GM12878 (cell line): ENCODE results near the gene LPIN2. TPM values are rescaled to one million over a fixed set of nuclear protein-coding genes. Genes with fewer than 3 reads are reported as not detected.

ENCODE experiments used
- ATAC-seq: fragments of 200-7000 bp; cut with Tn5 transposase; 3 replicates; pipeline ENCODE4 v1.9.1; 2020; ENCODE audit warnings: mild to moderate bottlenecking, moderate library complexity
- BruUV-seq: library from RNA; stranded (reverse); fragments of 400-500 nt; replicated peaks from 2 replicates; lab custom pipeline; 2021; lab: Mats Ljungman, UMichigan
- CTCF ChIA-PET: fragments of 300-600 bp; sonication (Branson Sonifier 250); formaldehyde crosslinking; extraction: SDS; loops from one replicate; lab custom pipeline; 2021; ENCODE audit warnings: inconsistent platforms; lab: Yijun Ruan, JAX
- POLR2A ChIA-PET: fragments of 350-600 bp; formaldehyde crosslinking; extraction: SDS; loops from one replicate; lab custom pipeline; 2021; ENCODE audit warnings: inconsistent platforms; lab: Charles Lee
- RAD21 ChIA-PET: fragments of 300-600 bp; sonication (Branson Sonifier 250); formaldehyde crosslinking; loops from one replicate; lab custom pipeline; 2023; ENCODE audit warnings: antibody characterized with exemption; ENCODE audit not compliant: unreplicated experiment; lab: Charles Lee
- SMC1A ChIA-PET: fragments of 300-600 bp; sonication (Branson Sonifier 250); formaldehyde crosslinking; loops from one replicate; lab custom pipeline; 2023; ENCODE audit not compliant: unreplicated experiment, uncharacterized antibody; lab: Charles Lee
- DNase-seq: peaks from one replicate; pipeline ENCODE4 v3.0.0-alpha.2; 2011; ENCODE audit warnings: low read depth, low spot score
- FAIRE-seq: peaks from 3 replicates; lab custom pipeline; 2011; peaks lifted over from hg19 to GRCh38; lab: Jason Lieb, UNC
- H2AFZ ChIP-seq: 2 replicates; pipeline ENCODE4 v1.6.0; 2011; ENCODE audit warnings: low read depth, low read length, control low read depth; ENCODE audit not compliant: control insufficient read depth
- H3K27ac ChIP-seq: 2 replicates; pipeline ENCODE4 v1.5.1; 2011; ENCODE audit warnings: control low read depth; ENCODE audit not compliant: control insufficient read depth, insufficient read depth
- H3K27me3 ChIP-seq, 2 experiments: replicated peaks in 1 of 2; 2 replicates each; pipeline versions ENCODE4 v1.6.0 to v1.6.1; 2011; ENCODE audit warnings: low read length in 1 of 2; ENCODE audit not compliant: control insufficient read depth in 2 of 2, insufficient read depth in 2 of 2
- H3K36me3 ChIP-seq, 2 experiments: 2 replicates each; pipeline ENCODE4 v1.5.1; 2011; ENCODE audit warnings: low read length in 1 of 2; ENCODE audit not compliant: control insufficient read depth in 2 of 2, insufficient read depth in 2 of 2
- H3K4me1 ChIP-seq: 2 replicates; pipeline ENCODE4 v1.6.1; 2011; ENCODE audit warnings: mild to moderate bottlenecking, low read length, moderate library complexity, mixed read lengths; ENCODE audit not compliant: control insufficient read depth, insufficient read depth
- H3K4me2 ChIP-seq: 2 replicates; pipeline ENCODE4 v1.6.0; 2011; ENCODE audit warnings: control low read depth; ENCODE audit not compliant: control insufficient read depth, insufficient read depth
- H3K4me3 ChIP-seq: fragments of 200-600 bp; sonication (generic); 2 replicates; pipeline ENCODE4 v1.5.1; 2016
- H3K79me2 ChIP-seq: 2 replicates; pipeline ENCODE4 v1.6.0; 2011; ENCODE audit warnings: low read length; ENCODE audit not compliant: control insufficient read depth, insufficient read depth
- H3K9ac ChIP-seq: 2 replicates; pipeline ENCODE4 v1.8.0; 2011; ENCODE audit warnings: low read length, control low read depth, mixed read lengths; ENCODE audit not compliant: control insufficient read depth, insufficient read depth
- H3K9me3 ChIP-seq: replicated peaks from 3 replicates; pipeline ENCODE4 v1.5.1; 2011; ENCODE audit warnings: mild to moderate bottlenecking, low read length; ENCODE audit not compliant: control insufficient read depth, insufficient read depth
- H4K20me1 ChIP-seq: 2 replicates; pipeline ENCODE4 v1.6.0; 2011; ENCODE audit not compliant: control insufficient read depth, insufficient read depth
- BRCA1 ChIP-seq: IDR thresholded peaks from 2 replicates; pipeline ENCODE4 v1.6.1; 2011; ENCODE audit warnings: low read depth, low read length, improper control_type of control experiment
- DPF2 ChIP-seq: fragments of 450-650 bp; IDR thresholded peaks from 2 replicates; pipeline ENCODE4 v1.6.1; 2017; ENCODE audit warnings: mild to moderate bottlenecking
- EED ChIP-seq: sonication (generic); IDR thresholded peaks from 2 replicates; pipeline ENCODE4 v1.6.1; 2016; ENCODE audit warnings: antibody characterized with exemption, low read depth
- EGR1 ChIP-seq, 2 experiments: IDR thresholded peaks; 1 replicate in 1 of 2; 2 replicates in 1 of 2; pipeline ENCODE4 v1.6.1; 2011 to 2012; ENCODE audit warnings: low read depth in 2 of 2, low read length in 2 of 2, borderline replicate concordance in 1 of 2, mild to moderate bottlenecking in 1 of 2, moderate library complexity in 1 of 2
- FOXM1 ChIP-seq: IDR thresholded peaks from 2 replicates; pipeline ENCODE4 v1.6.1; 2012; ENCODE audit warnings: low read depth, mild to moderate bottlenecking, inconsistent platforms, low read length, moderate library complexity
- HCFC1 ChIP-seq: fragments of 150-350 bp; IDR thresholded peaks from 2 replicates; pipeline ENCODE4 v1.6.1; 2014; ENCODE audit warnings: low read length
- IKZF1 ChIP-seq: fragments of 450-650 bp; conservative IDR thresholded peaks from 2 replicates; pipeline ENCODE4 v1.6.1; 2017; ENCODE audit warnings: antibody characterized with exemption, mild to moderate bottlenecking
- IRF3 ChIP-seq: fragments of 450-650 bp; IDR thresholded peaks from 2 replicates; pipeline ENCODE4 v1.6.1; 2014; ENCODE audit warnings: mild to moderate bottlenecking
- IRF4 ChIP-seq: IDR thresholded peaks from 2 replicates; pipeline ENCODE4 v1.6.1; 2011; ENCODE audit warnings: low read depth, low read length
- JUND ChIP-seq: IDR thresholded peaks from 2 replicates; pipeline ENCODE4 v1.6.1; 2012; ENCODE audit warnings: low read depth, mild to moderate bottlenecking, low read length, improper control_type of control experiment, moderate library complexity
- KLF5 ChIP-seq: fragments of 450-650 bp; IDR thresholded peaks from 2 replicates; pipeline ENCODE4 v1.6.1; 2014; ENCODE audit warnings: mild to moderate bottlenecking; ENCODE audit not compliant: partially characterized antibody
- MEF2B ChIP-seq: fragments of 450-650 bp; IDR thresholded peaks from 2 replicates; pipeline ENCODE4 v1.6.1; 2018; ENCODE audit warnings: mild to moderate bottlenecking, moderate library complexity; ENCODE audit not compliant: partially characterized antibody, poor library complexity, severe bottlenecking
- NBN ChIP-seq: fragments of 450-650 bp; IDR thresholded peaks from 2 replicates; pipeline ENCODE4 v1.6.1; 2016
- POLR2AphosphoS2 ChIP-seq: IDR thresholded peaks from 2 replicates; pipeline ENCODE4 v1.6.1; 2011; ENCODE audit warnings: low read depth, mild to moderate bottlenecking, low read length, improper control_type of control experiment, moderate library complexity
- REST ChIP-seq: IDR thresholded peaks from 2 replicates; pipeline ENCODE4 v1.6.1; 2012; ENCODE audit warnings: mild to moderate bottlenecking, low read depth, low read length
- SMAD1 ChIP-seq: fragments of 450-650 bp; IDR thresholded peaks from 2 replicates; pipeline ENCODE4 v1.6.1; 2018; ENCODE audit warnings: mild to moderate bottlenecking, low read depth; ENCODE audit not compliant: partially characterized antibody
- SMC3 ChIP-seq: IDR thresholded peaks from 2 replicates; pipeline ENCODE4 v1.6.1; 2011; ENCODE audit warnings: low read length, improper control_type of control experiment, borderline replicate concordance
- TAF1 ChIP-seq: IDR thresholded peaks from 2 replicates; pipeline ENCODE4 v1.6.1; 2011; ENCODE audit warnings: mild to moderate bottlenecking, low read depth, low read length, borderline replicate concordance
- TCF7 ChIP-seq: IDR thresholded peaks from 2 replicates; pipeline ENCODE4 v1.6.1; 2014; ENCODE audit warnings: antibody characterized with exemption, borderline replicate concordance
- ZNF217 ChIP-seq: fragments of 450-650 bp; IDR thresholded peaks from 2 replicates; pipeline ENCODE4 v1.6.1; 2017; ENCODE audit warnings: antibody characterized with exemption, mild to moderate bottlenecking
- WGBS: methylation state at CpG from one replicate; pipeline ENCODE4 v1.1.6; 2016; ENCODE audit warnings: low lambda C conversion rate; ENCODE audit not compliant: insufficient replicate concordance, insufficient coverage; ENCODE audit errors: missing lambda C conversion rate; 5-methylcytosine and 5-hydroxymethylcytosine counted together
- in situ Hi-C: fragments of 300-500 bp; cut with MboI; formaldehyde crosslinking; loops from 9 replicates; pipeline ENCODE4 v1.14.3; 2018; ENCODE audit warnings: mixed read lengths
- intact Hi-C: fragments of 100-400 bp; cut with micrococcal nuclease; formaldehyde crosslinking; loops from one replicate; pipeline ENCODE4 v1.14.2; 2022; ENCODE audit not compliant: unreplicated experiment
- polyA plus RNA-seq, 11 experiments: library from polyadenylated mRNA; depleted of rRNA in 4 of 11; unstranded in 6 of 11; stranded (reverse) in 5 of 11; fragments of >200 nt; fragmentation: Nextera tagmentation in 4 of 11; fragmentation: Illumina TruSeq in 1 of 11; extraction: Ambion mirVana in 4 of 11; extraction: Trizol in 1 of 11; gene quantifications; 1 replicate in 1 of 11; 2 replicates in 10 of 11; pipeline versions ENCODE4 v1.2.1 to v1.2.3, GENCODE V29; 2011 to 2016; ENCODE audit warnings: inconsistent platforms in 2 of 11, missing spikeins in 2 of 11, low read depth in 1 of 11
- total RNA-seq, 4 experiments: library from RNA; depleted of rRNA in 3 of 4; stranded (reverse); fragments of >200 nt in 3 of 4; fragmentation: Illumina TruSeq in 1 of 4; extraction: Trizol in 1 of 4; gene quantifications; 2 replicates each; pipeline versions ENCODE4 v1.2.1 to v1.2.3, GENCODE V29; 2013 to 2021

LPIN2 gene
- total and polyA plus RNA-seq, 10 of the 15 experiments (the other 5 are each of a cell fraction or from before 2014, with no cell fraction given): 4.1 to 28.0 (median 15.9) TPM

GRCh38 chr18:2978208-2978607 is 34.7 kb downstream of the LPIN2 start:
- Histone ChIP-seq H3K27me3 (no peaks in the 10 kb centered on the region), H3K79me2 (peaks cover 71% of the 10 kb centered on the region), H4K20me1 (no peaks in the 10 kb centered on the region), H3K4me2 (peak overlapping the region; percentile 96), H3K9ac (peak overlapping the region; percentile 59), H3K4me1 (peaks cover 40% of the 10 kb centered on the region), H2AFZ (0 out of 2 replicates have a peak overlapping the region, but pooled peaks have one; percentile 1), H3K9me3 (no peaks in the 10 kb centered on the region), H3K4me3 (peak overlapping the region; percentile 41; the same call in 1 of the 2 replicates), H3K36me3 (peaks cover 0 to 4% of the 10 kb centered on the region in 2 experiments; a peak in 1 of 4 replicates), H3K27ac (peak overlapping the region; percentile 70)
- ChIA-PET CTCF (interaction anchor here (1.2 to 11.2 kb wide), 5 partner anchors 8 to 173 kb away, joined by 3 to 174 read pairs (median 21); no protein-coding TSS in a partner anchor), POLR2A (interaction anchor here (0.7 to 5.6 kb wide), 6 partner anchors 10 to 269 kb away, joined by 3 to 124 read pairs (median 20); partner anchors contain the start of gene MYL12A), SMC1A (interaction anchor here (1.4 to 6.7 kb wide), 4 partner anchors 10 to 269 kb away, joined by 3 to 160 read pairs (median 54); partner anchors contain the start of gene MYL12A), RAD21 (interaction anchor here (0.8 to 5.4 kb wide), 5 partner anchors 9 to 285 kb away, joined by 3 to 110 read pairs (median 11); partner anchors contain the start of gene MYL12A)
- DNase-seq (no peak), FAIRE-seq (peak; percentile 57), ATAC-seq (peak; percentile 40)
- no TSS peak for BruUV-seq
- intact Hi-C loops: loop anchor here (10.0 kb wide), 1 partner anchor 323 kb away; the partner anchor contains the start of gene SMCHD1
- 2% methylated on average over 3 of the region's 3 CpGs for WGBS
- in situ Hi-C loops: loop anchor here (10.0 kb wide), 2 partner anchors 477 to 617 kb away; partner anchors contain the start of gene TGIF1
- TF ChIP-seq DPF2 (peak; percentile 86), TAF1 (no peak), NBN (0 out of 2 replicates have a peak, but pooled peaks have one; percentile 39), IRF4 (peak; percentile 94), IKZF1 (peak; percentile 86), IRF3 (no peak), POLR2AphosphoS2 (no peak), SMAD1 (no peak), ZNF217 (no peak), REST (no peak), HCFC1 (no peak), EGR1 (IDR thresholded peaks at IDR 0.05; ENCODE audit: borderline replicate concordance in 1 of 2, low read depth in 2 of 2, low read length in 2 of 2) (no peak), MEF2B (peak; percentile 41), BRCA1 (no peak), EED (peak; percentile 86), TCF7 (peak; percentile 75; the same call in 1 of the 2 replicates), SMC3 (no peak), FOXM1 (peak; percentile 67; the same call in 1 of the 2 replicates), JUND (peak; percentile 62; the same call in 1 of the 2 replicates), KLF5 (no peak)
